Measurements from ENCODE around the gene ATF5. TPM values are rescaled to one million over a fixed set of nuclear protein-coding genes. Genes with fewer than 3 reads are reported as not detected.
"Not testable (repeated sequence)": the region's sequence is repeated elsewhere in the genome, so short reads cannot be mapped to it uniquely, and the experiment has no call there.

The ATF5 gene
- total RNA-seq, 2 donors from 2014 or later, result 52.3 to 73.6 TPM

DNA sequence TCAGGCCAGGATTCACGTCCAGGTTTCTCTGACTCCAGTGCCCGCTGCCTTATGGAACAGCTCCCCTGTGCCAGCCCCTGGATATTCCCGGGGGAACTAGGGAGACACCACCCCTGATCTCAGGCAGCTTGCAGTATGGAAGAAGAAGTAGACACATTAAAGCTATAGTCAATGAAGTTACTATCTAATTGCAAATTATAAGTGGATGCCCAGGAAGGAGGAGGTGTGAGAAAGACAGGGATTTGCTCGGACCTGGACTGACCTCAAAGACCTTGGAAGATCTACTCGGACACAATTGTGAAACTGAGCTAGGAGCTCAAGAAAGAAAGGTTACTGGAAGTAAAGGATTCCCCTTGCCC, 21.6 kb downstream of the ATF5 start:
- H3K27ac Mint-ChIP-seq, result no peak overlapping the region
- H3K4me3 Mint-ChIP-seq, result no peak overlapping the region
- H3K27me3 Mint-ChIP-seq (ENCODE audit: low read depth), result peaks cover 26% of the 10 kb centered on the region
- DNase-seq (no peak), ATAC-seq (replicated peaks in 1 of 2) (no peak)
- no peaks in the 10 kb centered on the region for H3K4me1 Mint-ChIP-seq (ENCODE audit: low read depth)
- H3K9me3 Mint-ChIP-seq, result no peaks in the 10 kb centered on the region
- no peaks in the 10 kb centered on the region for H3K36me3 Mint-ChIP-seq (ENCODE audit: insufficient read depth in 2 of 2)

DNA sequence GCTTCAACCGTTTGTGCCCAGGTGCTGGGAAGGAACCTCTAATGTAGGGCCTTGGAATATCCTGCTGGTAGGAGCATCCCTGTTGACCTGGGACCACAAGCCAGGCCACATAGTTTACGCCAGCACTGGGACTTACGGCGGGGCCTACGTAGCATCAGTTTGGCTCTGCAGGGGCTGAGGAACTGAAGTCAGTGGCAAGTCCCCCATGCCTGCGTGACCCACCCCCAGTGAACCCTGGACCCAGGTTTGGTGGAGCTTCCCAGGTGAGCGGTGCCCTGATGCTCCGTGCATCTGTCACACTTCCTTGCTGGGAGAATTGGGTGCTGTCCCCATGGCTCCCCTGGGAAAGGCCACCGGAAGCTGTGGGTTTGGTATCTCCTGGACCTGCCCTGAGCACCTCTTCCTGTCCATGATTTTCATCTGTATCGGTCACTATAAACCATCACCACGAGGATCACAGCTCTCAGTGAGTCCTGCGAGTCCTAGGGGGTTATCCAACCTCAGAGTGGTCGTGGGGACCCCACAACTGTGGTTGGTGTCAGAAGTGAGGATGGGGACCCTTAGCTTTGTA, 22.0 kb downstream of the ATF5 start:
- Mint-ChIP-seq H3K4me1 (ENCODE audit: low read depth) (no peaks in the 10 kb centered on the region), H3K27me3 (ENCODE audit: low read depth) (peaks cover 26% of the 10 kb centered on the region), H3K27ac (no peak overlapping the region), H3K9me3 (no peaks in the 10 kb centered on the region), H3K36me3 (ENCODE audit: insufficient read depth in 2 of 2) (no peaks in the 10 kb centered on the region), H3K4me3 (no peak overlapping the region)
- DNase-seq (no peak), ATAC-seq (replicated peaks in 1 of 2) (no peak)

DNA sequence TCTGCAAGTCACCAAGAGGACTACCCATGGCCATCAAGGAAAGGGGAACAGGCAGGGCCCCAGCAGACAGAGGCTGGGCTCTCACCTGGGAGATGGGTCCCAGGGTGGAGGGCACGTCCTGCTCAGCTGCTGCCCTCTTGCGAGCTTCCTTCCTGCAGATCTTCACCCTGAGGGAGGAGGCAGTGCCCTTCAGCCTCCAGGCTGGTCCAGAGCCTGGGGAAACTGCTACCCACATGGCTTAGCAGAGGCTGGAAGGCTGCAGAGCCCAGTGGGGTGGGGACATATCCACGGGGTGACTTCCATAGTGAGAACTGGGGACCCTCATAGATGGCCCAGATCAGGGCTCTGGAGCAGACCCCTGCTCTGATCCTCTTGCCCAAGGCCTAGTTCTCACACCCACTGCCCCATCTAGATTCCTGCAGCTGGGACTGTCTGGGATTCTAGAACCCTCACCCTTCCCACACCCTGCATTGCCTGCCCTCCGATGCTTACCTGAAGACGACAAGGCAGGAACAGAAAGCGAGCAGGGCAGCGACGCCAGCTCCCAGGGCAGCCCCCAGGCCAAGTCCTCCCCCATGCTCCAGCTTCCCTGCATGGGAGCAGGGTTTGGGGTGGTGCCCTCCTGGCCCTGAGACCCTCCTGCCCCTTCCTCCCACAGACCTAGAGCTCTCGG, 22.9 kb downstream of the ATF5 start:
- no peaks in the 10 kb centered on the region for H3K4me1 Mint-ChIP-seq (ENCODE audit: low read depth)
- peaks cover 26% of the 10 kb centered on the region for H3K27me3 Mint-ChIP-seq (ENCODE audit: low read depth)
- H3K27ac Mint-ChIP-seq, result no peak overlapping the region
- no peak overlapping the region for H3K4me3 Mint-ChIP-seq
- no peaks in the 10 kb centered on the region for H3K36me3 Mint-ChIP-seq (ENCODE audit: insufficient read depth in 2 of 2)
- no peak for DNase-seq
- ATAC-seq (replicated peaks in 1 of 2), result no peak
- no peaks in the 10 kb centered on the region for H3K9me3 Mint-ChIP-seq

- Mint-ChIP-seq H3K4me3 (no peak overlapping the region), H3K36me3 (ENCODE audit: insufficient read depth in 2 of 2) (no peaks in the 10 kb centered on the region), H3K9me3 (no peaks in the 10 kb centered on the region), H3K27me3 (ENCODE audit: low read depth) (peaks cover 26% of the 10 kb centered on the region), H3K4me1 (ENCODE audit: low read depth) (no peaks in the 10 kb centered on the region), H3K27ac (no peak overlapping the region)
- DNase-seq (no peak), ATAC-seq (replicated peaks in 1 of 2) (no peak)
These were observed 23.5 kb downstream of the ATF5 start for GRCh38 chr19:49952479-49952836.

GRCh38 chr19:49952906-49953305, 23.9 kb downstream of the ATF5 start:
- H3K27ac Mint-ChIP-seq, result no peak overlapping the region
- no peaks in the 10 kb centered on the region for H3K36me3 Mint-ChIP-seq (ENCODE audit: insufficient read depth in 2 of 2)
- no peaks in the 10 kb centered on the region for H3K9me3 Mint-ChIP-seq
- DNase-seq (no peak), ATAC-seq (replicated peaks in 1 of 2) (no peak)
- peaks cover 26% of the 10 kb centered on the region for H3K27me3 Mint-ChIP-seq (ENCODE audit: low read depth)
- no peak overlapping the region for H3K4me3 Mint-ChIP-seq
- no peaks in the 10 kb centered on the region for H3K4me1 Mint-ChIP-seq (ENCODE audit: low read depth)

GRCh38 chr19:49953416-49953815, 24.4 kb downstream of the ATF5 start:
- H3K36me3 Mint-ChIP-seq (ENCODE audit: insufficient read depth in 2 of 2), result no peaks in the 10 kb centered on the region
- H3K4me1 Mint-ChIP-seq (ENCODE audit: low read depth), result no peaks in the 10 kb centered on the region
- H3K4me3 Mint-ChIP-seq, result no peak overlapping the region
- DNase-seq (no peak), ATAC-seq (replicated peaks in 1 of 2) (no peak)
- no peaks in the 10 kb centered on the region for H3K9me3 Mint-ChIP-seq
- no peak overlapping the region for H3K27ac Mint-ChIP-seq
- H3K27me3 Mint-ChIP-seq (ENCODE audit: low read depth), result peaks cover 26% of the 10 kb centered on the region

DNA sequence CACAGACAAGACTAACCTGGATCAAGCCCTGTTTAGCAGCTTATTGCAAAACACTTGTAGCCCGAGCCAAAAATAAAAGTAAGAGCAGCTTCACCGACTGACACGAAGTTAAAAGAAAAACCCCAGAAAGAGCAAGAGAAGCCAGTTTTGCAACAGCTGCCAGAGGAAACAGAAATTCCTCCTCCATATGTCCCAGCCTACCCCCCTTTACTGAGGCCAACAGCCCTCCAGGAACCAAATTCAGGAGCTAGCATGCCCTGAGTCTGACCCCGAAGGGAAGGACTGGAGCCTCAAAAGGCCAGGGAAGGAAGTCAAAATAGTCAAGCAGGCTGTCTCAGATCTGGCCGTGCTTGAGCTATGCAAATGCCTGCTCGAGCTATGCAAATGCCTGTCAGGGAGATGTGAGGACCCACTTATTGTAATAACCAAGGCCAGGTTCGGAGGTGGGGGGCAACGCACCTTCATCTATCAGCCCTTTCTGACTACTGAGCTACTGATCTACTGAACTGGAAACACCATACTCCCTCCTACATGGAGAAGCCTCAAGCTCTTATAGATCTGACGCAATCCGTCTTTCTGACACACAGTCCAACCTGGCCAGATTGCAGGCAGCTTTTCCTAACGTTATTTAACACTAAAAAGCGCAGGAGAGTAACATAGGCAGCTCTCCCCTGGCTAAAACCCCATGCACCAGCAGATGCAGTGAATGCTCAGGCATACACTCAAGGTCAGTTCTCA, 25.3 kb downstream of the ATF5 start:
- no peak for DNase-seq
- H3K9me3 Mint-ChIP-seq, result no peaks in the 10 kb centered on the region
- H3K27me3 Mint-ChIP-seq (ENCODE audit: low read depth), result peaks cover 26% of the 10 kb centered on the region
- no peaks in the 10 kb centered on the region for H3K36me3 Mint-ChIP-seq (ENCODE audit: insufficient read depth in 2 of 2)
- no peak overlapping the region for H3K27ac Mint-ChIP-seq
- H3K4me3 Mint-ChIP-seq, result no peak overlapping the region
- H3K4me1 Mint-ChIP-seq (ENCODE audit: low read depth), result no peaks in the 10 kb centered on the region
- no peak for ATAC-seq (replicated peaks in 1 of 2)

DNA sequence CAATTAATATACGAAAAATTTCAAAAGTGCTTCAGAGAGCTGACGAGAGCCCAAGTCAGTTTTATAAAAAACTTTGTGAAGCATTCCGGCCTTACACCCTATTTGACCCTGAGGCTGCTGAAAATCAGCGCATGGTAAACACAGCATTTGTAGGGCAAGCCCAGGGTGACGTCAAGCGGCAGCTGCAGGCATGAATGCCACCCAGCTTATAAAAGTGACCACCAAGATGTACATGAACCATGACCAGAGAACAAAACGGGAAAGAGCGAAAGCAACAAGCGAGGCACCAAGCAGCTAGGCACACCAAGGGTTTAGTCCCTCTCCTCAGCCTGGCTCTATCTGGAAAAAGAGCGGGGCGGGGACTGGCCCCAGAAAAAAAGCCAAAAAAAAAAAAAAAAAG, 25.9 kb downstream of the ATF5 start:
- Mint-ChIP-seq H3K9me3 (no peaks in the 10 kb centered on the region), H3K36me3 (ENCODE audit: insufficient read depth in 2 of 2) (no peaks in the 10 kb centered on the region), H3K27ac (no peak overlapping the region), H3K4me3 (no peak overlapping the region), H3K27me3 (ENCODE audit: low read depth) (peaks cover 26% of the 10 kb centered on the region), H3K4me1 (ENCODE audit: low read depth) (no peaks in the 10 kb centered on the region)
- DNase-seq (no peak), ATAC-seq (replicated peaks in 1 of 2) (no peak)

- H3K27ac Mint-ChIP-seq, result no peak overlapping the region
- no peaks in the 10 kb centered on the region for H3K36me3 Mint-ChIP-seq (ENCODE audit: insufficient read depth in 2 of 2)
- H3K4me3 Mint-ChIP-seq, result no peak overlapping the region
- ATAC-seq (replicated peaks in 1 of 2) (no peak), DNase-seq (no peak)
- no peaks in the 10 kb centered on the region for H3K9me3 Mint-ChIP-seq
- H3K4me1 Mint-ChIP-seq (ENCODE audit: low read depth), result no peaks in the 10 kb centered on the region
- peaks cover 26% of the 10 kb centered on the region for H3K27me3 Mint-ChIP-seq (ENCODE audit: low read depth)
These were observed 27.1 kb downstream of the ATF5 start for GRCh38 chr19:49956115-49956495.

DNA sequence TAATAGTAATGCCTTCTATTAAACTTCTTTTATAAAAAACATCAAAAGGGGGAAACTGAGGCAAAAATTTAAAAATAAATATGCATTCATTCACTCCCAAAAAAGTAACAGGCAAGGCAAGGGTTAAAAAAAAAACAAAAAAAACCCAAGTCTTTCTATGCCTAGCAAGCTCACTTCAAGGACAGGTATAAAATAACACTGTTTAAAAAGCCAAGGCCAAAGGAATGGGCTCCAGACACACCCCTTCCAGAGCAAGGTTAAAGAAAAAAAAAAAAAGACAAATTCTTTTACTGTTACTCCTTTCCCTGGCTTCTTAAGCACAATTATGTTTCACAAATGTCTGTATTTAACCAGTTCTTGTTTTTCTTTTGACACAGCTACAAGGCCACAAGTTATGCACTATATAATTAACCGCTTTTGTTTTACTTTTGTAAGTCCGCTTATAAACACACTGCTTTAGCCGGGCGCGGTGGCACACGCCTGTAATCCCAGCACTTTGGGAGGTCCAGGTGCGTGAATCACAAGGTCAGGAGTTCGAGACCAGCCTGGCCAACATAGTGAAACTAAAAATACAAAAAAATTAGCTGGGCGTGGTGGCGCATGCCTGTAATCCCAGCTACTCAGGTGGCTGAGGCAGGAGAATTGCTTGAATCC, 28.4 kb downstream of the ATF5 start:
- no peaks in the 10 kb centered on the region for H3K9me3 Mint-ChIP-seq
- DNase-seq, result no peak
- no peaks in the 10 kb centered on the region for H3K4me1 Mint-ChIP-seq (ENCODE audit: low read depth)
- ATAC-seq (replicated peaks in 1 of 2), result no peak
- H3K4me3 Mint-ChIP-seq, result no peak overlapping the region
- H3K27me3 Mint-ChIP-seq (ENCODE audit: low read depth), result peaks cover 26% of the 10 kb centered on the region
- H3K27ac Mint-ChIP-seq, result no peak overlapping the region
- H3K36me3 Mint-ChIP-seq (ENCODE audit: insufficient read depth in 2 of 2), result no peaks in the 10 kb centered on the region

DNA sequence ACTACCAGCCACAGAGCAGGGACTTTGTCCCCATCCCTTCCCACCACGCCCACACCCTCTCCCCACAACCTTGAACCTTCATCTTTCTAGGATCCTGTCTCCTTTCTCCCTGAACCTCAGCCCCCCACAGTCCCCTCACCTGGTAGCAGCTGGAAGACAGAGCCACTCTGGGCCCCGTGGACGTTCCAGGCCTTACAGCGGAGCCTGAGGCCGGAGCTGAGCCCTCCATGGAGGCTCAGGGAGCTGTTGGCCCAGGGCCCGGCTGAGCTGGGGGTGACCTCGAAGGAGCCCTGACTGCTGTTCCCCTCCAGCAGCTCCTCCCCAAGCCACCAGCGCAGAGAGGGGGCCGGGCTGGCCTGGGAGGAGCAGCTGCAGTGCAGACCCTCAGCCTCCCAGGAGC, 29.1 kb downstream of the ATF5 start:
- not testable (repeated sequence) for H3K4me3 Mint-ChIP-seq; ATAC-seq (replicated peaks in 1 of 2); DNase-seq; H3K9me3 Mint-ChIP-seq; H3K27ac Mint-ChIP-seq; H3K4me1 Mint-ChIP-seq (ENCODE audit: low read depth); H3K36me3 Mint-ChIP-seq (ENCODE audit: insufficient read depth in 2 of 2)
- peaks cover 24% of the 10 kb centered on the region for H3K27me3 Mint-ChIP-seq (ENCODE audit: low read depth)

DNA sequence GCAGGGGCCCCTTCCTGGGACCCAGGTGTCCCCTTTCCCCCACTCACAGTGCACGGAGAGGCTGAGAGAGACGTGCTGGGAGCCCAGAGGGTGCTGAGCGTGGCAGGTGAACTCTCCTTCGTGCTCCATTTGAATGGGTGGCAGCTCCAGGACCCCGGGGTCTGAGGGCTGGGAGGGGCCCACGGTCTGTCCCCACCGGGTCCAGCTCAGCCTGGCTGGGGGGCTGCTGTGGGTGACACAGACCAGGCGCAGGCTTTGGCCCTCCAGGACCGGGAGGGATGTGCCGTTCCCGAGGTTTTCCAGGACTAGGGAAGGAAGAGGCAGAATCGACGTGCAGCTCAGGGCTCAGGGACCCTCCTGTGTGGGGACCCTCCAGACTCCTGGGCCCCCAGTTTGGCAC, 29.6 kb downstream of the ATF5 start:
- peaks cover 19% of the 10 kb centered on the region for H3K27me3 Mint-ChIP-seq (ENCODE audit: low read depth)
- H3K4me3 Mint-ChIP-seq; ATAC-seq (replicated peaks in 1 of 2); DNase-seq; H3K27ac Mint-ChIP-seq; H3K4me1 Mint-ChIP-seq (ENCODE audit: low read depth); H3K36me3 Mint-ChIP-seq (ENCODE audit: insufficient read depth in 2 of 2); H3K9me3 Mint-ChIP-seq: not testable (repeated sequence)

DNA sequence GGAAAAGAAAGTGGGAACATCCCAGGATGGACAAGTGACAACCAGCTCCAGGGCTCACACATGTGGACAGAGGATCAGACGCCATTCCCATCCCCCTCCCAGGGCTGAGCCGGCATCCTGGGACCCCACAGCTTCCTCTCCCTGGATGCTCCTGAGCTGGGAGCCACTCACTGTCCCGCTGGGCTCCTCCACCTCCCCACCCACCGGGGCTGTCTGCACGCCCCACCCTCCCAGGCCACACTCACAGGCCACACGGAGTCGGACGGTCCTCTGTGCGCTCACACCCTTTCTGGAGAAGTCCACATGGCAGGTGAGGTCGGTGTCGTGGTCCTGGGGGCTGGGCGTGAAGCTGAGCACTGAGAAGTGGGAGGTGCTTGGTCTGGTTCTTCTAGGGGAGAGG, 30.9 kb downstream of the ATF5 start:
- not testable (repeated sequence) for H3K4me1 Mint-ChIP-seq (ENCODE audit: low read depth); H3K27ac Mint-ChIP-seq; DNase-seq; H3K36me3 Mint-ChIP-seq (ENCODE audit: insufficient read depth in 2 of 2); H3K4me3 Mint-ChIP-seq; ATAC-seq (replicated peaks in 1 of 2); H3K27me3 Mint-ChIP-seq (ENCODE audit: low read depth); H3K9me3 Mint-ChIP-seq
